ENCODE measurements around the gene DGUOK. TPM values are rescaled to one million over a fixed set of nuclear protein-coding genes. Genes with fewer than 3 reads are reported as not detected.

Gene DGUOK
- total RNA-seq, 1 experiment from 2014 or later = 78.5 TPM

- Histone ChIP-seq H3K27me3 (ENCODE audit: control insufficient read depth, insufficient read depth, low read length) (no peaks in the 10 kb centered on the region), H3K4me3 (ENCODE audit: low read depth in 2 of 2, low read length in 2 of 2) (no peak overlapping the region), H3K9me3 (ENCODE audit: control insufficient read depth, insufficient read depth, low read depth, low read length) (no peaks in the 10 kb centered on the region), H3K27ac (ENCODE audit: low read length) (no peak overlapping the region), H3K4me1 (ENCODE audit: control insufficient read depth, insufficient read depth, low read length) (no peaks in the 10 kb centered on the region), H3K36me3 (ENCODE audit: control insufficient read depth, insufficient read depth, low read length) (0 out of 2 replicates have a peak, but pooled peaks cover 2% of the 10 kb centered on the region)
- CTCF ChIA-PET = no interaction called here
- TF ChIP-seq TCF7L2 (IDR thresholded peaks at IDR 0.05; ENCODE audit: low read depth, low read length) (no peak), REST (IDR thresholded peaks at IDR 0.05; ENCODE audit: insufficient read depth in 1 of 2, low read depth in 2 of 2, low read length in 1 of 2) (no peak), POLR2AphosphoS5 (IDR thresholded peaks at IDR 0.05; ENCODE audit: low read depth, low read length) (no peak), SIN3A (IDR thresholded peaks at IDR 0.05; ENCODE audit: borderline replicate concordance, insufficient read depth, low read depth, low read length) (no peak)
- TF ChIP-seq, protein P1, sequence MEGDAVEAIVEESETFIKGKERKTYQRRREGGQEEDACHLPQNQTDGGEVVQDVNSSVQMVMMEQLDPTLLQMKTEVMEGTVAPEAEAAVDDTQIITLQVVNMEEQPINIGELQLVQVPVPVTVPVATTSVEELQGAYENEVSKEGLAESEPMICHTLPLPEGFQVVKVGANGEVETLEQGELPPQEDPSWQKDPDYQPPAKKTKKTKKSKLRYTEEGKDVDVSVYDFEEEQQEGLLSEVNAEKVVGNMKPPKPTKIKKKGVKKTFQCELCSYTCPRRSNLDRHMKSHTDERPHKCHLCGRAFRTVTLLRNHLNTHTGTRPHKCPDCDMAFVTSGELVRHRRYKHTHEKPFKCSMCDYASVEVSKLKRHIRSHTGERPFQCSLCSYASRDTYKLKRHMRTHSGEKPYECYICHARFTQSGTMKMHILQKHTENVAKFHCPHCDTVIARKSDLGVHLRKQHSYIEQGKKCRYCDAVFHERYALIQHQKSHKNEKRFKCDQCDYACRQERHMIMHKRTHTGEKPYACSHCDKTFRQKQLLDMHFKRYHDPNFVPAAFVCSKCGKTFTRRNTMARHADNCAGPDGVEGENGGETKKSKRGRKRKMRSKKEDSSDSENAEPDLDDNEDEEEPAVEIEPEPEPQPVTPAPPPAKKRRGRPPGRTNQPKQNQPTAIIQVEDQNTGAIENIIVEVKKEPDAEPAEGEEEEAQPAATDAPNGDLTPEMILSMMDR (IDR thresholded peaks at IDR 0.05) = no peak
- POLR2A ChIA-PET = no interaction called here
- no TSS peak for BruUV-seq (replicated peaks)
- in situ Hi-C loops (cut with HindIII; ENCODE audit: low pct_unique_long_range_greater_than_20kb, low sequenced_read_pairs) (no loop called here), intact Hi-C loops (cut with micrococcal nuclease; ENCODE audit: unreplicated experiment) (no loop called here)
- DNase-seq (ENCODE audit: low read depth, low spot score) (no peak), ATAC-seq (no peak)
Measured at GRCh38 chr2:73935641-73936040, 9.0 kb downstream of the DGUOK start.

DNA sequence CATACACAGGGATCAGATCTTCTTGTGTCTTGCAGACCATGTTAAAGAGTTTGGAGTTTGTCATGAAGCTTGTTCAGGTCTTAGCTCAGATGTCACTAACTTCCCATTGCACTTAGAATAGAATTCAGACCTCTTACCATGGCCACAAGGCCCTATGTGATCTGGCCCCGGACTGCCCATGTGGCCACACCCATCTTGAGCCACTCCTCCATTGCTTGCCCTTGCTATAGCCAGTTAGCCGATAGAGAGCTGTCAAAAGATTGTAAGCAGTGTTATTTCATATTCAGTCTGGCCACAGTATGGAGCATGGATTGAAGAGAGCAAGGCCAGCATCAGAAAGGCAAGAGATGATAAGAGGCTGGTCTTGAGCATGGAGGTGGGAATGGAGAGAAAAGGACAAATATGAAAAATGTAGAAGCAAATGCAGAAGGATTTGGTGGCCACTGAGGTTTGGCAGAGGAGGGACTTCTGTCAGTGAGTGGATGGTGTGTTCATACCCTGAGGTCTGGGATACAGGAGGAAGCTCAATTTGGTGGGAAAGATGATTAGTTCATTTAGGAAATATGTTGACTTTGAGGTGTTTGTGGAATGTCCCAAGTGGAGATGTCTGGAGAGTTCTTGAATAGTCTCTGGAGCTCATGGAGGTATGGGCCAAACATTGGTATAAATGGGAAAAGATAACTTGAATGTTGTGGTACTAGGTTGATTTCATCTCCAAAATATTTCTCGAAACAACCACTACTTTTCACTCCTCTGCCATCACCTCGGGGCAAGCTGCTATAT, 10.6 kb downstream of the DGUOK start:
- in situ Hi-C loops (cut with HindIII; ENCODE audit: low pct_unique_long_range_greater_than_20kb, low sequenced_read_pairs) (no loop called here), intact Hi-C loops (cut with micrococcal nuclease; ENCODE audit: unreplicated experiment) (no loop called here)
- no TSS peak for BruUV-seq (replicated peaks)
- H3K9me3 ChIP-seq (ENCODE audit: control insufficient read depth, insufficient read depth, low read depth, low read length) = no peaks in the 10 kb centered on the region
- ChIA-PET CTCF (no interaction called here), POLR2A (no interaction called here)
- no peaks in the 10 kb centered on the region for H3K4me1 ChIP-seq (ENCODE audit: control insufficient read depth, insufficient read depth, low read length)
- ATAC-seq (no peak), DNase-seq (ENCODE audit: low read depth, low spot score) (no peak)
- H3K4me3 ChIP-seq (ENCODE audit: low read depth in 2 of 2, low read length in 2 of 2) = no peak overlapping the region
- no peaks in the 10 kb centered on the region for H3K27me3 ChIP-seq (ENCODE audit: control insufficient read depth, insufficient read depth, low read length)
- H3K36me3 ChIP-seq (ENCODE audit: control insufficient read depth, insufficient read depth, low read length) = 0 out of 2 replicates have a peak, but pooled peaks cover 2% of the 10 kb centered on the region
- TF ChIP-seq, protein P1 (IDR thresholded peaks at IDR 0.05) = no peak
- TF ChIP-seq POLR2AphosphoS5 (IDR thresholded peaks at IDR 0.05; ENCODE audit: low read depth, low read length) (no peak), TCF7L2 (IDR thresholded peaks at IDR 0.05; ENCODE audit: low read depth, low read length) (no peak), SIN3A (IDR thresholded peaks at IDR 0.05; ENCODE audit: borderline replicate concordance, insufficient read depth, low read depth, low read length) (no peak), REST (IDR thresholded peaks at IDR 0.05; ENCODE audit: insufficient read depth in 1 of 2, low read depth in 2 of 2, low read length in 1 of 2) (no peak)
- no peak overlapping the region for H3K27ac ChIP-seq (ENCODE audit: low read length)
